NCI-H82 (cell line): ENCODE measurements around the gene EVI5.
"Not testable (repeated sequence)": the region's sequence is repeated elsewhere in the genome, so short reads cannot be mapped to it uniquely, and the experiment has no call there.

ENCODE experiments used
- DNase-seq: peaks from one replicate; lab custom pipeline; 2025; lab: John Stamatoyannopoulos, UW

Gene EVI5

DNA sequence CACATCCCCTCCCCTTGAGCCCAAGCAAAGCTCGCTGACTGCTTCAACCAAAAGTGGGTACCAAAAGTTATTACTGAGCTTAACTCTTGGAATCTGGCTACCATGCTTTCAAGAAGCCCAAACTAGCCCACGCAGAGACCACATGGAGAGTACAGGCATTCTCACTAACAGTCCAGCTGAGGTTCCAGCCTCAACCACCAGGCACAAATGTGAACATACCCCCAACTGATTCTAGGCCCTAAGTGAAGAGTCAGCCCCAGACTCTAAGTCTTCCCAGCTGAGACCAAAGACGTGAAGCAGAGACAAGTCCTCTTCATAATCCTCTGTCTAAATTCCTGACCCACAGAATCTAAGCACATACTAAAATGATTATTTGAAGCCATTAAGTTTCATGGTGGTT is 36.8 kb downstream of the EVI5 start:
- DNase-seq: no peak

DNA sequence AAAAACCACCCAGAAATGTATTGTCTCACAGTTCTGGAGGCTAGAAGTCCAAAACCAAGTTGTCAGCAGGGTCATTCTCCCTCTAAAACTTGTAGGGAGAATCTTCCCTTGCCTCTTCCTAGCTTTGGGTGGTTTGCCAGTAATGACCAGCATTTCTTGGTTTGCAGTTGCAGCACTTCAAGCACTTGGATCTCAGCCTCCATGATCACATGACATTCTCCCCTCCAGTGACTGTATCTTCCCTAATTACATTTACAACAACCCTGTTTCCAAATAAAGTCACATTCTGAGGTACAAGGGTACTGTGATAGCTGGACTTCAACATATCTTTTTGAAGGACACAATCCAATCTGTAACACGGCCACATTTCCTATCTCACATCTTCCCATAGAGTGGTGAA is 37.2 kb downstream of the EVI5 start:
- no peak for DNase-seq

DNA sequence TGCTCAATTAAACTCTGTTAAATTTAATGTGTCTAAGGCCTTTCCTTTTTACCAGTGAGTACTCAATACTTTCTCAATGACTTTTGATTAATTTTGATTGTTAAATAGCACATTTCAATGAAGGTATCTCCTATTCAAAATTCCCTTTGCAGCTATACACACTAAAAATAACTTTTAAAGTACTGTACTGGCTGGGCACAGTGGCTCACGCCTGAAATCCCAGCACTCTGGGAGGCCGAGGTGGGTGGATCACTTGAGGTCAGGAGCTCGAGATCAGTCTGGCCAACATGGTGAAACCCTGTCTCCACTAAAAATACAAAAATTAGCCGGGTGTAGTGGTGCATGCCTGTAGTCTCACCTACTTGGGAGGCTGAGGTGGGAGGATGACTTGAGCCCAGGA is 38.7 kb downstream of the EVI5 start:
- not testable (repeated sequence) for DNase-seq

DNA sequence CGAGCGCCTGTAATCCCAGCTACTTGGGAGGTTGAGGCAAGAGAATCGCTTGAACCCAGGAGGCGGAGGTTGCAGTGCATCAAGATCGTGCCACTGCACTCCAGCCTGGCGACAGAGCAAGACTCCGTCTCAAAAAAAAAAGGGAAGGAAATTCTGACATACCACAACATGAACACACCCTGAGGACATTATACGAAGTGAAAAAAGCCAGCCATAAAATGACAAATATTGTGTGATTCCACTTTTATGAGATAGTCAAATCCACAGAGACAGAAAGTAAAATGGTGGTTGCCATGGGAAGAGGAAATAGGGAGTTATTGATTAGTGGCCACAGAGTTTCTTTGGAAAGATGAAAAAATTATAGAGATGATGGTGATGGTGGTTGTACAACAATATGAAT is 41.7 kb downstream of the EVI5 start:
- DNase-seq: no peak

DNA sequence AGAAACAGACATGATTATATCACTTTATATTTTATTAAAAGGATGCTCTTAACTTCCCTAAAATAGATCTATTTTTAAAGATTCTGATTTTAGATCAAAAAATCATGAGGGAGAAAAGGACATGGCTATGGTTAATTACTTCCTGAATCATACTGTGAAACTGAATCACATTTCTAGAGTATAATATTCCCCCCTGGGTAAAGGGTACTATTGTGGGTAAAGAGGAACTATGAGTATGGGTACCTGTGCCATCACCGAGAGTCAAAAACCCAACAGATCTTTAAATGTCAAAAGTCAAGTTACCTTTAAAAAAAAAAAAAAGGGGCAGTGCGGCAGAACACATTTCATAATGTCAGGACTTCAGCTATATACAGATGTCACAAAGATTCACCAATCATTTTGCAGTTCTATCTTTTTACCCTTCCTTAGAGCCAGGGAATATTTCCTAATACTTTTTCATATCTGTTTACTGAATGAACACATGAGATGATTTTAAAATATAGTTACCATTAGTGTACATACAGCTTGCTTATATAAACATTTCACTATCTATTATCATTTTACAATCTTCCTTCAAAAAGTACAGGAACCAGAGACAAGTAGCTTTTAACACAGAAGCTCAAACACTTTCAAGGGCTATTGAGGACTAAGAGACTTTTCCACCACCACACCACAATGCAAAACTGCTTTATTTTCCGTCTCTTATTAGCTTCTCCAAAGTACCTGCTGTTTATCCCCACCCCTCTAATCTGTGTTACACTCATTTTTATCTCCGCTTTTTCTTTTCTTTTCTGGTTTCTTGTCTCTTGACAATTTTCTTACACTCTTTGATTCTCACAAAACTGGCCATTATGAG is 45.0 kb downstream of the EVI5 start:
- DNase-seq: no peak

DNA sequence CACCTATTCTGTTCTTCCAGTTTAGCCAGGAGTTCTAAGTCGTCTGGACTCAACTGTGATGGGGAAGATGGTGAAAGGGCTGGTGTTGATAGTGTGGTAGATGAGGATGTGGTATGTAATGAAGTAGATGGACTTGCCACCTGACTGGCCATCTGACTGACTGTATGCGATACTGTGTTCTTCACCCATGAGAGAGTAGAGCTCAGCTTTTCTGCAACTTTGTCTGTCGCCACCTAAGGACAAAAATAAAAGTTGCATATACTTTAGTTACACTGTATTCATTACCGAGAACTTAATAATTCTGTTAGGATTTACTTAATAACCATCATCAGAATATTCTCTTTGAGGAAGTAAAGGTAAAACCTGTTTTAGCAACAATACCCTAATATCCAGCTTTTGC is 48.5 kb downstream of the EVI5 start:
- peak; percentile 43 for DNase-seq

DNA sequence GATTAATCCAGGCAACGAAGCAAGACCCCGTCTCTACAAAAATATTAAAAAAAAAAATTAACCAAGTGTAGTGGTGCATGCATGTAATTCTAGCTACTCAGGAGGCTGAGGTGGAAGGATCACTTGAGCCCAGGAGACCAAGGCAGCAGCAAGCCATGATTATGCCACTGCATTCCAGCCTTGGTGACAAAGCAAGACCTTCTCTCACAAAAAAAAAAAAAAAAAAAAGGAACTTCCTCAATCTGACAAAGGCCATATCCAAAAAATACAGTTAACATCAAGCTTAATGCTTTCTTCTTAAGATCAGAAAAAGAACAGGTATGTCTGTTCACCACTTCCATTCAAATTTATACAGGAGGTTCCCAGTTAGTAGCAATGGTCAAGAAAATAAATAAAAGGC is 54.4 kb downstream of the EVI5 start:
- no peak for DNase-seq

DNA sequence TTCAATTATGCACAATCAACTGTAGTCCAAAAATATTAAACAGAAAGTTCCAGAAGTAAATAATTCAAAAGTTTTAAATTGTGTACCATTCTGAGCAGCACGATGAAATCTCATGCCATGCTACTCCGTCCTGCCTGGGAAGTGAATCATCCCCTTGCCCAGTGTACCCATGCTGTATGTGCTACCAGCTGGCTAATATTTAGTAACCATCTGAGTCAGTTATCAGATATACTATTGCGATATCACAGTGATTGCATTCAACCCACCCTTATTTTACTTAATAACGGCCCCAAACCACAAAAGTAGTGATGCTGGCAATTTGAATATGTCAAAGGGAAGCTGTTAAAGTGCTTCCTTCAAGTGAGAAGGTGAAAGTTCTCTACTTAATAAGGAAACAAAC is 56.2 kb downstream of the EVI5 start:
- no peak for DNase-seq

DNA sequence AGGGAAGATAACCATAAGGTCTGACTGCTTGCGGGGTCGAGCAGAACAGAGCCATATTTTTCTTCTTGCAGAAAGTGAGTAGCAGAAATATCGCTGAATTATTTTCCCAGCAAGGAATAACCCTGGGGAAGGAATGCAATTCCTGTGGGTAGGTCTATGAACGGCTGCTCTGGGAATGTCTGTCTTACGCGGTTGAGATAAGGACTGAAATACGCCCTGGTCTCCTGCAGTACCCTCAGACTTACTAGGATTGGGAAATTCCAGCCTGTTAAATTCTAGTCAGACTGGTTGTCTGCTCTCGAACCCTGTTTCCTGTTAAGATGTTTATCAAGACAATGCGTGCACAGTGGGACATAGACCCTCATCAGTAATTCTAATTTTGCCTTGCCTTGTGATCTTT is 61.2 kb downstream of the EVI5 start:
- not testable (repeated sequence) for DNase-seq

DNA sequence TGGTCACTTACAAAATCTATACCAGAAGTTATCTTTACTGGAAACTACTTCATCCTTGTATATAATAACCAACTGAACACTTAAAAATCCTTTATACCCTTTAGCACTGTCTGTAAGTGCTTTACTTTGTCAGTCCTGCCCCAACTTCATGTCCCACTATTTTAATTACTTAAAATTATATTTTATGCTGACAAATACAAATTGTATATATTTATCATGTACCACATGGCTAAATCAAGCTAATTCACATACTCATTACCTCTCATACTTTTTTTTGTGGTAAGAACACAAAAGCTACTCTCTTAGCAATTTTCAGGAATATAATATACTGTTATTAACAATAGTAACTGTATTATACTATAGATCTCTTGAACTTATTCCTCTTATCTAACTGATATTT is 63.0 kb downstream of the EVI5 start:
- no peak for DNase-seq

DNA sequence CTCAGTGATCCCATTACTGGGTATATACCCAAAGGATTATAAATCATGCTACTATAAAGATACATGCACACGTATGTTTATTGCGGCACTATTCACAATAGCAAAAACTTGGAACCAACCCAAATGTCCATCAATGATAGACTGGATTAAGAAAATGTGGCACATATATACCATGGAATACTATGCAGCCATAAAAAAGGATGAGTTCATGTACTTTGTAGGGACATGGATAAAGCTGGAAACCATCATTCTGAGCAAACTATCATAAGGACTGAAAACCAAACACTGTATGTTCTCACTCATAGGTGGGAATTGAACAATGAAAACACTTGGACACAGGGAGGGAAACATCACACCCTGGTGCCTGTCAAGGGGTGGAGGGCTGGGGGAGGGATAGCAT is 63.8 kb downstream of the EVI5 start:
- DNase-seq: not testable (repeated sequence)

DNA sequence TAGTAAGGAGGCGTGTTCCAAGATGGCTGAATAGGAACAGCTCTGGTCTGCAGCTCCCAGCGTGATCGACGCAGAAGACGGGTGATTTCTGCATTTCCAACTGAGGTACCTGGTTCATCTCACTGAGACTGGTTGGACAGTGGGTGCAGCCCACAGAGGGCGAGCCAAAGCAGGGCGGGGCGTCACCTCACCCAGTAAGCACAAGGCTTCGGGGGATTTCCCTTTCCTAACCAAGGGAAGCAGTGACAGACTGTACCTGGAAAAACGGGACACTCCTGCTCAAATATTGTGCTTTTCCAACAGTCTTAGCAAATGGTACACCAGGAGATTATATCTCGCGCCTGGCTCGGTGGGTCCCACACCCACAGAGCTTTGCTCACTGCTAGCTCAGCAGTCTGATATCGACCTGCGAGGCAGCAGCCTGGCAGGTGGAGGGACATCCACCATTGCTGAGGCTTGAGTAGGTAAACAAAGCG is 69.4 kb downstream of the EVI5 start:
- DNase-seq: not testable (repeated sequence)

DNA sequence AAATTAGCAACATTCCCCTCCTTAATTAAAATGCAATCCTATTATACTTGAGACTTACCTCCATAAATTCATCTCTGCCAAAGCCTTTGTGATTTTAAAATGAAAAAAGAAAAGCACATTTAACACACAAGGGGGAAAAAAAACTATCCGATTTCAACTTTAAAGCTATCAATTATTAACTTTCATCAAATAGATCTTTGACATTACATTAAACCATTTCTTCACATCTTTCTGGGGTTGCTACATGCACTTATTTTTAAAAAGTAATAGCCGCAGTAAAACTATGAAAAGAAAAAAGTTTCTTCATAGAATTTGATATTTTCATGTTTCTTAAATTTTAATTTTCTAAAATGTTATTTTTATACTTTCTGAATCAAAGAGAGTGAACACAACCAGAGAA is 71.0 kb downstream of the EVI5 start:
- no peak for DNase-seq

DNA sequence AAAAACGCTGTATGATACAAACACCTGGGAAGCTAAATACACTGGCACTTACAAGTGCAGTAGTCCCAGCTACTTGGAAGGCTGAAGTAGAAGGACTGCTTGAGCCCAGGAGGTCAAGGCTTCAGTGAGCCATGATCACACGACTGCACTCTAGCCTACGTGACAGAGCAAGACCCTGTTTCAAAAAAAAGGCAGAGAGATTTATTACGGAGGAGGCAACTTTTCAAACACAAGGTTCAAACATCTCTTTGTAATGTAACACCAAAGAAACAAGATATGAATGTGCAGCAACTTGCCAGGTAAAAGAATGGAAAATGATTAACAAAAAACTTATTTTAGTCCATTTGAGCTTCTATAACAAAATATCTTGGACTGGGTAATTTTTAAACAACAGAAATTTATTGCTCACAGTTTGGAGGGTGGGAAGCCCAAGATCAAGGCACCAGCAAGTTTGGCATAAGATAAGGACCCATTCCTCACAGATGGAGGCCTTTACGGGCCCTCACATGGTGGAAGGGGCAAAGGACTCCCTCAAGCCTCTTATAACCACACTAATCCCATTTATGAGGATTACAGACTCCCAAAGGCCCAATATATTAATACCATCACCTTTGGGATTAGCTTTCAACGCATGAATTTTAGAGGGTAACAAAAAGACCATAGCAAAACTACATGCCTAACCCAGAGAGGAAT is 73.3 kb downstream of the EVI5 start:
- peak; percentile 98 for DNase-seq

DNA sequence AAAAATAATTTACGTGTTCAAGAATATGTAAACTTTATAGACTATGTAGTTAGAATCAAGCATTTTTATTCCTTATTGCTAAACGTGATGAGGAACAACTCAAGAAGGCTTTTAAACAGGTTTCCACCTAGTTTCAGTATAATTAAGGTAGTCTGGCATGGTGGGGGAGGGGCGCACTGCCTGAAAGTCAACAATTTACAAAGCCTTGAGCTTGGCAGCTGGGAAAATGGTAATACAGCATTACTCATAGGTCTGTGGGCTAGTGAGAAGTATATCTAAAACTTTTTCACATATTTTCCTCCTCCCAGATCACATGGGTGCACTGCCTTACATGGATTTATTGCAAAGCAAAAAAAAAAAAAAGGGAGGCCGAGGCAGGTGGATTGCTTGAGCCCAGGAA is 75.2 kb downstream of the EVI5 start:
- peak; percentile 27 for DNase-seq

DNA sequence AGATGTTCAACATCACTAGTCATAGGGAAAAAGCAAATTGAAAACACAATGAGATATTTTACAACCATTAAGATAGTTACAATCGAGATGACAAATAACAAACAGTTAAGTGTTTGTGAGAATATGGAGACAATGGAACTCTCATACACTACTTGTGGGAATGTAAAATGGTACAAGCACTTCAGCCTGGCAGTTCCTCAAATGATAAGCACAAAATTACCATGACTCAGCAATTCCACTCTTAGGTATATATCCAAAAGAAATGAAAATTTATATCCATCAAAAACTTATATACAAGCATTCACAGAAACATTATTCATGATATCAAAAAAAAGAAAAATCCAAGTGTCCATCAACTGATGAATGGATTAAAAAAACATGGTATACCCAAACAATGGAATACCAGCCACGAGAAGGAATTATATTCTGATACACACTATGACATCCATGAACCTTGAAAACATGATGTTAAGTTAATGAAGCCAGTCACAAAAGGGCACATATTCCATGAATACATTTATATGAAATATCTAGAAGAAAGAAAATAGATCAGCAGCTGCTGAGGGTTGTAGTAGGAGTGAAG is 76.4 kb downstream of the EVI5 start:
- peak; percentile 4 for DNase-seq

DNA sequence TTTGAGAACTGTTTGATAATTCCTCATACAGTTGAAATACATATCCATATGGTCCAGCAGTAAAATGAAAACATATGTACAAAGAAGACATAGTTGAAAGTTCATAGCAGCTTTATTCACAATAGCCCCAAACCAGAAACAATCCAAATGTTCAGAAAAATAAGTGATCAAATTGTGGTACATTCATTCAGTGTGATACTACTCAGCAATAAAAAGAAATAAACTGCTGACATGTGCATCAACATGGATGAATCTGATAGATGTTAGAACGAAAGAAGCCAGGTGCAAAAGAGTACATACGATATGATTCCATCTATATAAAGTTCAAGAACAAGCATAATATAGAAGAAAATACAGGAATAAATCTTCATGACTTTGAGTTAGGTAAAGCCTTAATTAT is 77.2 kb downstream of the EVI5 start:
- no peak for DNase-seq

DNA sequence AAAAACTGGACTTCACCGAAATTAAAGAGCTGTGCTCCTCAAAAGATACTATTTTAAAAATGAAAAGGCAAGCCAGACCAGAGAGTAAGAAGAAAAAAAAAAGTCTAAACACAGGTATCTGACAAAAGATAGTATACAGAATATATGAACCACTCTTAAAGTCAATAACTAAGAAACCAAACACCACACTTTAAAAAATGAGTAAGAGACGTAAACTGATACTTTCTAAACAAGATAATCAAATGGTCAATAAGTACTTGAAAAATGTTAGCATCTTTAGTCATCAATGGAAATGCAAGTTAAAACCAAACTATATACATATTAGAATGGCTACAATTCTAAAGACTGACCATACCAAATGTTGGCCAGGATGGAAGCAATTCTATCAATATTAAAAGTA is 77.6 kb downstream of the EVI5 start:
- no peak for DNase-seq

DNA sequence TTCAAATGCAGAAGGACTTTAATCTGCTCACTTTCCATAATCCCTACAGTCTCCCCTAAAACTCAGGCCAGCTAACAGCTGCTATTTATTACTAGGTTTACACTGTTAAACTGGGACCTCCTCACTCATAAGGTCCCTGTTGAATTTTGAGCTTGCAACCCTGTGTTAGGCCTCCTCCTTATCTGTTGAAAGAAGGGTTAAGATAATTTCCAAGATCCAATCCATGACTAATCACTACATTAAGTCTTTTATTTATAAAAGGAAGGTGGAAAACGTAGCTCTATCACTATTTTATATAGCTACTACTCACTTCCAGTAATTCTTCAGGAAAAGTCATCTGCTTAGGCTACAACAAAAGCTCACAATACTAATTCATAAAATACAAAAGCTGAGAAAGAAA is 79.5 kb downstream of the EVI5 start:
- peak; percentile 97 for DNase-seq

DNA sequence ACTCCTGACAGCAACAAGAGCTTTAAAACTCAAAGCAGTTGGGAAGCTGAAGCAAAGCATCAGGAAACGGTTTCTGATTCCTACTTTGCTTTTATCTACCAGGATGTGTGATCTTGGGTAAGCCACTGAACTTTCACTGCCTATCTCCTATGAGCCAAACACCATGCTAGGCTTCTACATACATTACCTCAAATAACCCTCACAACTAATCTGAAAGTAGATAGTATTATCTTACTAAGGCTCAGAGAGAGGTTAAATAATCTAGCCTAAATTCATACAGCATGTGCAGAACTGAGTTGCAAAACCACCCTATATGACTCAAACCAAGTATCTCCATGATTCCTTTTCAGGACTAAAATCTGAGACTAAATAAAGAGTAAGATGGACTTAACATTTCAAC is 83.8 kb downstream of the EVI5 start:
- peak; percentile 61 for DNase-seq

DNA sequence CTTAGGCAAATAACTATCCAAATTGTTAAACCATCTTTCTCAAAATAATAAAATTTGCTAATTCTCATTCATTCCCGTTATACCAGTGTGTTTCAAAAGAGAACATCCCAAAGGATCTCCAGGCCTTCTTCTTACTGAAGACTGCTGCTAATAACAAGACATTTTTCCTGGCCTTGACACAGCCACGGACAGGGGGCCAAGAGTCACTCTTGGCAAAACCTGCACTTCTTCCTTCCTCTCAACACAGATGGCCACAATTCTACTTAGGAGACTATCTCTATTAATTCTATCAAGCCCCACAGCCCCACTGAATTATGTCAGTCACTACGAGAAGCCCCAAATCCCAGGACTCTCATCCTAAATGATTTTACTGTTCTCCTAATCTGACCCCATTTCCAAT is 86.0 kb downstream of the EVI5 start:
- DNase-seq: peak; percentile 43

DNA sequence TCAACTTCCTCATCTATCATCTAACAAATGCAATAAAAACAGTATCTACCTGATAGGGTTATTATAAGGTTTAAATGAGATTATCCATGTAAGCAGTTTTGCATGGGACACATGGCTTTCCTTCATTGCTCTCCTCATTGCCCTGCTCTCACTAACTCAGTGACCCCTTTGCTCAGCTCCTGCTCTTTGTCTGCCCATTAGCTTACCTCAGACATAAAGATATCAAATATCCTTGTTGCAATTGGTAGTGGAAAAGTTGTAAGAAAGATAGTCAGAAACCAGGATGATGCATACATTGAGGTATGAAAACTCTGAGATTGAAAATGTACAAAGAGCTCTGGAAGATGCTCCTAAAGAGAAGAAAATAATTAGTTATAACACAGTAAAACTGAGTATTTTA is 89.8 kb downstream of the EVI5 start:
- peak; percentile 72 for DNase-seq

DNA sequence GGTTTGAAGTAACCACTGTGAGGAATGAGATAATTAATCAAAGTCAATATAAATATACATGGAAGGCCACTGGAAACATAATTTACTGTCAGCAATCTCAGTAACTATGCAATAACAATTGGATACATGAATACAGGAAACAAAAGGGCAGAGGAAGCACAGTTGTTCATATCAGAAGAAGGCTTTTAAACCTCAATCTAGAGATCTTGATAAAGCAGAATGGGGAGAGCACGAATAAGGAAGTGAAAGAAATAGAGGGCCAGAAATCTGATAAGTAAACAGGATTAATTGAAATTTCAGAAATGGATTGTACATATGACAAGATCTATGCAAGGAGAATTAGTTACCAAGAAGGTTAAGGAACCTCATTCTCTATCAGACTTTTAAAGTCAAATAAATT is 93.0 kb downstream of the EVI5 start:
- DNase-seq: no peak
